Measurements from ENCODE around the gene LGALSL. TPM values are rescaled to one million over a fixed set of nuclear protein-coding genes. Genes with fewer than 3 reads are reported as not detected.

LGALSL gene
- total and polyA plus RNA-seq, 2 of the 13 experiments (the other 11 are each of a cell fraction or from before 2014, with no cell fraction given): 15.4 to 20.0 TPM

DNA sequence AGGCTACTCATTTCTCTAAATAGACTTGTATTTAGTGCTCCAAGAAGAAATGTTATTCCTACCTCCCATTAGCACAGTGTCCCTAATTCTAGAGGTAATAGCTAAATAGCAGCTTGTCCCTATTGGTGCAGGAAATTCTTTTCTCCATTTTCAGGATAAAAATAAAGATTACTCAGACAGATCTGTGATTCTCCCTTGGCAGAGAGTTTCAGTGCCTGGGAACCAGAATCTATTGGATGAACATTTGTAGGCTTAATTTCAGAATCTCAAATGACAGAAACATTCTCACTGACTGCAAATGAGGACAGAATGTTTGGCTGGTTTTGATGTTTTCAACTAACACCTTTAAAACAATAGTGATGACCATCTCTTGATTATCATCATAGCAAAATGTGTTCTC is 33.3 kb upstream of the LGALSL start (continued):
- TF ChIP-seq, protein P1, sequence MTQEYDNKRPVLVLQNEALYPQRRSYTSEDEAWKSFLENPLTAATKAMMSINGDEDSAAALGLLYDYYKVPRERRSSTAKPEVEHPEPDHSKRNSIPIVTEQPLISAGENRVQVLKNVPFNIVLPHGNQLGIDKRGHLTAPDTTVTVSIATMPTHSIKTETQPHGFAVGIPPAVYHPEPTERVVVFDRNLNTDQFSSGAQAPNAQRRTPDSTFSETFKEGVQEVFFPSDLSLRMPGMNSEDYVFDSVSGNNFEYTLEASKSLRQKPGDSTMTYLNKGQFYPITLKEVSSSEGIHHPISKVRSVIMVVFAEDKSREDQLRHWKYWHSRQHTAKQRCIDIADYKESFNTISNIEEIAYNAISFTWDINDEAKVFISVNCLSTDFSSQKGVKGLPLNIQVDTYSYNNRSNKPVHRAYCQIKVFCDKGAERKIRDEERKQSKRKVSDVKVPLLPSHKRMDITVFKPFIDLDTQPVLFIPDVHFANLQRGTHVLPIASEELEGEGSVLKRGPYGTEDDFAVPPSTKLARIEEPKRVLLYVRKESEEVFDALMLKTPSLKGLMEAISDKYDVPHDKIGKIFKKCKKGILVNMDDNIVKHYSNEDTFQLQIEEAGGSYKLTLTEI (CRISPR knock-in tag; conservative IDR thresholded peaks at IDR 0.05): no peak
- TF ChIP-seq ZNF781 (CRISPR knock-in tag; IDR thresholded peaks at IDR 0.05; ENCODE audit: borderline replicate concordance, not compliant biosample characterization): no peak
- TF ChIP-seq, protein P2, sequence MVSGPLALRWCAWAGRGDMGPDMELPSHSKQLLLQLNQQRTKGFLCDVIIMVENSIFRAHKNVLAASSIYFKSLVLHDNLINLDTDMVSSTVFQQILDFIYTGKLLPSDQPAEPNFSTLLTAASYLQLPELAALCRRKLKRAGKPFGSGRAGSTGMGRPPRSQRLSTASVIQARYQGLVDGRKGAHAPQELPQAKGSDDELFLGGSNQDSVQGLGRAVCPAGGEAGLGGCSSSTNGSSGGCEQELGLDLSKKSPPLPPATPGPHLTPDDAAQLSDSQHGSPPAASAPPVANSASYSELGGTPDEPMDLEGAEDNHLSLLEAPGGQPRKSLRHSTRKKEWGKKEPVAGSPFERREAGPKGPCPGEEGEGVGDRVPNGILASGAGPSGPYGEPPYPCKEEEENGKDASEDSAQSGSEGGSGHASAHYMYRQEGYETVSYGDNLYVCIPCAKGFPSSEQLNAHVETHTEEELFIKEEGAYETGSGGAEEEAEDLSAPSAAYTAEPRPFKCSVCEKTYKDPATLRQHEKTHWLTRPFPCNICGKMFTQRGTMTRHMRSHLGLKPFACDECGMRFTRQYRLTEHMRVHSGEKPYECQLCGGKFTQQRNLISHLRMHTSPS (CRISPR knock-in tag; IDR thresholded peaks at IDR 0.05; ENCODE audit: low read depth): no peak

DNA sequence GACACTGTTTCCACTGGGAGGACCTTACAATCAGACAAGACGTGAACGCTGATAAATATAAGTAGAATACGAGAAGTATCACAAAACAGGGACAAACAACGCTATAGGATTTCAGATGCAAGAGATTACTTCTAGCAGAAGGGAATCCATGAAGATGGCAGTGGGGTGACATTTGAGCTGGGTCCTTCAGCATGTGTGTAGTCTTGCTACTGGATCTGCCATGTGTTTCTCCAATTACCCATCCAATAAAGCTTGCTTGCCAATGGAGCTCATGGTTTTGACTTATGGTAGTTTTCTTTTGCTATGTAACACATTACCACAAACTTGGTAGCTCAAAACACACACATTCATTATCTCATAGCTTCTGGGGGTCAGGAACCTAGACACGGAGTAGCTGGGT is 32.8 kb upstream of the LGALSL start:
- H2AFZ ChIP-seq (ENCODE audit: low read length): no peak overlapping the region
- H3K4me3 ChIP-seq (replicated peaks in 1 of 3; ENCODE audit: insufficient read depth in 1 of 3, low read depth in 2 of 3, low read length in 3 of 3): no peak overlapping the region
- H3K27me3 ChIP-seq (ENCODE audit: control insufficient read depth in 1 of 2, insufficient read depth in 2 of 2, low read length in 2 of 2): peaks cover 0 to 6% of the 10 kb centered on the region in 2 experiments; a peak in 2 of 5 replicates
- no peaks in the 10 kb centered on the region for H4K20me1 ChIP-seq (ENCODE audit: insufficient read depth, low read length)
- in situ Hi-C loops (cut with HindIII; ENCODE audit: extremely low pct_ligation_motif_present, low pct_unique_long_range_greater_than_20kb): no loop called here
- DNase-seq (ENCODE audit: low spot score): no peak
- BruUV-seq (replicated peaks): no TSS peak
- peaks cover 11% of the 10 kb centered on the region for H3K4me1 ChIP-seq (ENCODE audit: insufficient read depth, low read length)
- no peaks in the 10 kb centered on the region for H3K79me2 ChIP-seq (ENCODE audit: insufficient read depth, low read length)
- no peak overlapping the region for H3K27ac ChIP-seq (ENCODE audit: extremely low read length, insufficient read depth, low read length)
- H3K4me2 ChIP-seq (ENCODE audit: low read depth, low read length): no peak overlapping the region
- no peak for FAIRE-seq
- H3K9ac ChIP-seq (ENCODE audit: insufficient read depth, low read depth, low read length): no peak overlapping the region
- intact Hi-C loops (cut with micrococcal nuclease; ENCODE audit: unreplicated experiment): no loop called here
- POLR2A ChIA-PET: interaction anchor here (0.9 kb wide), 1 partner anchor 32 kb away, joined by 3 read pairs; no protein-coding TSS in a partner anchor
- no peaks in the 10 kb centered on the region for H3K36me3 ChIP-seq (replicated peaks in 1 of 2; ENCODE audit: control insufficient read depth in 1 of 2, insufficient read depth in 2 of 2, low read length in 2 of 2)
- WGBS (ENCODE audit: low lambda C conversion rate): 79% methylated on average over 5 of the region's 5 CpGs
- no peak for ATAC-seq
- CTCF ChIA-PET (ENCODE audit: low intra/inter-chr PET ratio, low total read pairs): no interaction called here
- no peaks in the 10 kb centered on the region for H3K9me3 ChIP-seq (ENCODE audit: low read length)
- TF ChIP-seq HNRNPLL (IDR thresholded peaks at IDR 0.05; ENCODE audit: low read depth, low read length, poor library complexity, severe bottlenecking): no peak
- TF ChIP-seq, protein P3, sequence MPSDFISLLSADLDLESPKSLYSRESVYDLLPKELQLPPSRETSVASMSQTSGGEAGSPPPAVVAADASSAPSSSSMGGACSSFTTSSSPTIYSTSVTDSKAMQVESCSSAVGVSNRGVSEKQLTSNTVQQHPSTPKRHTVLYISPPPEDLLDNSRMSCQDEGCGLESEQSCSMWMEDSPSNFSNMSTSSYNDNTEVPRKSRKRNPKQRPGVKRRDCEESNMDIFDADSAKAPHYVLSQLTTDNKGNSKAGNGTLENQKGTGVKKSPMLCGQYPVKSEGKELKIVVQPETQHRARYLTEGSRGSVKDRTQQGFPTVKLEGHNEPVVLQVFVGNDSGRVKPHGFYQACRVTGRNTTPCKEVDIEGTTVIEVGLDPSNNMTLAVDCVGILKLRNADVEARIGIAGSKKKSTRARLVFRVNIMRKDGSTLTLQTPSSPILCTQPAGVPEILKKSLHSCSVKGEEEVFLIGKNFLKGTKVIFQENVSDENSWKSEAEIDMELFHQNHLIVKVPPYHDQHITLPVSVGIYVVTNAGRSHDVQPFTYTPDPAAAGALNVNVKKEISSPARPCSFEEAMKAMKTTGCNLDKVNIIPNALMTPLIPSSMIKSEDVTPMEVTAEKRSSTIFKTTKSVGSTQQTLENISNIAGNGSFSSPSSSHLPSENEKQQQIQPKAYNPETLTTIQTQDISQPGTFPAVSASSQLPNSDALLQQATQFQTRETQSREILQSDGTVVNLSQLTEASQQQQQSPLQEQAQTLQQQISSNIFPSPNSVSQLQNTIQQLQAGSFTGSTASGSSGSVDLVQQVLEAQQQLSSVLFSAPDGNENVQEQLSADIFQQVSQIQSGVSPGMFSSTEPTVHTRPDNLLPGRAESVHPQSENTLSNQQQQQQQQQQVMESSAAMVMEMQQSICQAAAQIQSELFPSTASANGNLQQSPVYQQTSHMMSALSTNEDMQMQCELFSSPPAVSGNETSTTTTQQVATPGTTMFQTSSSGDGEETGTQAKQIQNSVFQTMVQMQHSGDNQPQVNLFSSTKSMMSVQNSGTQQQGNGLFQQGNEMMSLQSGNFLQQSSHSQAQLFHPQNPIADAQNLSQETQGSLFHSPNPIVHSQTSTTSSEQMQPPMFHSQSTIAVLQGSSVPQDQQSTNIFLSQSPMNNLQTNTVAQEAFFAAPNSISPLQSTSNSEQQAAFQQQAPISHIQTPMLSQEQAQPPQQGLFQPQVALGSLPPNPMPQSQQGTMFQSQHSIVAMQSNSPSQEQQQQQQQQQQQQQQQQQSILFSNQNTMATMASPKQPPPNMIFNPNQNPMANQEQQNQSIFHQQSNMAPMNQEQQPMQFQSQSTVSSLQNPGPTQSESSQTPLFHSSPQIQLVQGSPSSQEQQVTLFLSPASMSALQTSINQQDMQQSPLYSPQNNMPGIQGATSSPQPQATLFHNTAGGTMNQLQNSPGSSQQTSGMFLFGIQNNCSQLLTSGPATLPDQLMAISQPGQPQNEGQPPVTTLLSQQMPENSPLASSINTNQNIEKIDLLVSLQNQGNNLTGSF (CRISPR knock-in tag; IDR thresholded peaks at IDR 0.05): no peak
- TF ChIP-seq ZNF230 (CRISPR knock-in tag; IDR thresholded peaks at IDR 0.05): no peak
- TF ChIP-seq, protein P4, sequence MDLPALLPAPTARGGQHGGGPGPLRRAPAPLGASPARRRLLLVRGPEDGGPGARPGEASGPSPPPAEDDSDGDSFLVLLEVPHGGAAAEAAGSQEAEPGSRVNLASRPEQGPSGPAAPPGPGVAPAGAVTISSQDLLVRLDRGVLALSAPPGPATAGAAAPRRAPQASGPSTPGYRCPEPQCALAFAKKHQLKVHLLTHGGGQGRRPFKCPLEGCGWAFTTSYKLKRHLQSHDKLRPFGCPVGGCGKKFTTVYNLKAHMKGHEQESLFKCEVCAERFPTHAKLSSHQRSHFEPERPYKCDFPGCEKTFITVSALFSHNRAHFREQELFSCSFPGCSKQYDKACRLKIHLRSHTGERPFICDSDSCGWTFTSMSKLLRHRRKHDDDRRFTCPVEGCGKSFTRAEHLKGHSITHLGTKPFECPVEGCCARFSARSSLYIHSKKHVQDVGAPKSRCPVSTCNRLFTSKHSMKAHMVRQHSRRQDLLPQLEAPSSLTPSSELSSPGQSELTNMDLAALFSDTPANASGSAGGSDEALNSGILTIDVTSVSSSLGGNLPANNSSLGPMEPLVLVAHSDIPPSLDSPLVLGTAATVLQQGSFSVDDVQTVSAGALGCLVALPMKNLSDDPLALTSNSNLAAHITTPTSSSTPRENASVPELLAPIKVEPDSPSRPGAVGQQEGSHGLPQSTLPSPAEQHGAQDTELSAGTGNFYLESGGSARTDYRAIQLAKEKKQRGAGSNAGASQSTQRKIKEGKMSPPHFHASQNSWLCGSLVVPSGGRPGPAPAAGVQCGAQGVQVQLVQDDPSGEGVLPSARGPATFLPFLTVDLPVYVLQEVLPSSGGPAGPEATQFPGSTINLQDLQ (CRISPR knock-in tag; IDR thresholded peaks at IDR 0.05): no peak
- no peak for TF ChIP-seq DMAP1 (CRISPR knock-in tag; IDR thresholded peaks at IDR 0.05)
- TF ChIP-seq ONECUT2 (CRISPR knock-in tag; IDR thresholded peaks at IDR 0.05): no peak
- TF ChIP-seq KDM6A (CRISPR knock-in tag; IDR thresholded peaks at IDR 0.05; ENCODE audit: low read depth): no peak
